Astrocyte of the hippocampus (primary cell): ENCODE results near the gene RFT1.

Experiments used
- DNase-seq: peaks from one replicate; pipeline ENCODE4 v3.0.0; 2011; ENCODE audit warnings: low read depth, low spot score

RFT1 gene

DNA sequence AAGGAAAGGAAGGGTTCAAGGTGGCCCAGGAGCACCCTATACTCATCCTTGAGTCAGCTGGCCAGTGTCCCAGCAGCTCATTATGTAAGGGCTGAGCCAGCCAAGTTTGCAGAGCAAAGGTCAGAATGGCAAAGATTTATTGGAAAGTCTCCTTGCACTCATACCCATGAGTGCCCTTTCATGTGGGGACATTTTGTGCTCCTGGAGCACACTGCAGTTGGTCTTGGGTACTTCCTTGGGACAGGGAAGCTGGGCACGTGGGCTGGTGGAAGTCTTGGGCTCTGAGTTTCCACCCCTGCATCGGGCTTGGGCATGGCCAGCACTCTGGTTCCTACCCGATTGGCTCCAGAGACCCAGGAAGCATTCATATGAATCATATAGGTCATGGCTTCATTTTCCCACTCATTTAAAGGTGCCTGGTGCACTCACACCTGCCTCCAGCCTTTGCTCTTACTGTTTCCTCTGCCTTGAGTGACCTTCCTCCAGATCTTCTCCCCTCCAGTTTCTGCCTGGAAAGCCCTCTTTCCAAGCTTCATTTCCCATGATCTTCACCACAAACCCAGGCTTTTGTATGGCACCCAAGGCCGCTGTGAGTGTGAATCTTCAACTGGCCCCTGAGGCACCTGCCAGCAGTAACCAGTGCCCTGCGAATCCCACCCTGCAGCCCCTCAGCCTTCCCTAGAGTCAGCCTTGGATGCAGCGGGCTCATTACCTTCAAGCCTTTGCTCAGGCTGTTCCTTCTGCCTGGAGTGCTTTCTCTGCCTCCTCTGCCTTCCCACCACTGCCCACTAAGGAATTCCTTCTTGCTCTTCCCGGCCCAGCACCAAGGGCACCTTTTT lies 20.2 kb upstream of the RFT1 start:
- no peak for DNase-seq

DNA sequence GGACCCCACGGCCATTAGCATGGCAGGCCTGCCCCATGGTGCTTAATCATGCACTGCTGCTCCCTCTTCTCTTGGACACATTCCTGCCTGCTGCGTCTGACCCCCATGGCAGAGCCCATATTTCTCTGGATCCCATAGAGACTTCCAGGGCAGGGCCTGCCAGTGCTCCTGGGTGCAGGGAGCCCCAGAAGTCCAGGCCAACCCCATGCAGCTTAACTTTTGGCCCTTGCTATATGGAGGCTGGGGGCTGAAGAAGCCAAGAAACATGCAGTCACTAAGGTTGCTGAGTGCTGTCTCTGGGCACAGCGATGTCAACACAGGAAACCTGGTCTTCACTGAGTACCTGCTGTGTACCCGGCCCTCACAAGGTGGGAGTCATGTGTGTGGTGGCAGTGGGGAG lies 19.5 kb upstream of the RFT1 start:
- no peak for DNase-seq

DNA sequence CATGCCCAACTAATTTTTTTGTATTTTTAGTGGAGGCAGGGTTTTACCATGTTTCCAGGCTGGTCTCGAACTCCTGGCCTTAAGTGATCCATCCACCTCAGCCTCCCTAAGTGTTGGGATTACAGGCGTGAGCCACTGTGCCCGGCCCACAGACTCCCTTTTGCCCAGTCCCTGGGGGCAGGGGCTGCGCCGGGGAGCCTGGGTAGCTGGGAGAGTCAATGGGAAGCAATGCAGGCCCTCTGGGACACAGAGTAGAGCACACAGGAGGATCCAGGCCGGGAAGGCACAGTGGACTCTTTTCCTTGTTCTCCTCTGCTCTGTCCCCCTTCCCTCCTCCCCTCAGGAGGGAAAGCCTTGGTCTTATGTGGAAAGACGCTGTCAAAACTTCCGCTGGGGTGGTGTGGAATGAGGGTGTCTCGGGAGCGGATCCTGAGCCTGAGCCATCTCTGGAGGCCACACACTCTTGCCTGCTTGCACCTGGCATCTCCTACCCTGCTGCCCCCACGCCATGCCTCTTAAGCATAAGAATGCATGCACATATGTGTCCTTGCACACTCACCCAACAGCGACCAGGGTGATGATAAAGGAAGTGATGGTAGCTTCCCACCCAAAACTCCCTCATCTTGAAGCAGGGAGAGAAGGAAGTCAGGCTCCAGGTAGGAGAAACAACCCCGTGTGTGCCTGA lies 18.9 kb upstream of the RFT1 start:
- DNase-seq: no peak

DNA sequence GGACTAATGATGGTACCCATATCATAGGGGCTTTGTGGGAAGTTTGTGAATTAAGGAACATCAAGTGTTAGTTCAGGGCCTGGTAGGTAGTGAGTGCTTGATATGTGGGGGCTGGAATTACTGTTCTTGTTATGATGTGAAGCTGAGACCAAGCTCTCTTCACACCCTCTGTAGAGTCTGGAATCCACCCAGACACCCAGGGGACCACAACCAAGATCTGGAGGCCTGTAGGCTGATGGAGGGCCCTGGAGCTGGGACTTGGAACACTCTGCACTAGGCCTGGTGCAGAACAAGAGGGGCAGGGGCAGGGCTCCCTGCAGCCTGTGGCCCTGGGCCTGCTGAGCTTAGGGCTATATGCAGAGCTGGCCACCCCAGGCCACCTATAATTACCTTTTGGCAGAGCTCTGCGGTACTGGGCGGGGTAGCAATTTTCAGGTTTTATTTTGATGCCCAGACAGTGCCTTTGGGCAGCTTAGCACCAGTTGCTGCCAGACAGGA lies 17.7 kb upstream of the RFT1 start:
- DNase-seq: no peak

DNA sequence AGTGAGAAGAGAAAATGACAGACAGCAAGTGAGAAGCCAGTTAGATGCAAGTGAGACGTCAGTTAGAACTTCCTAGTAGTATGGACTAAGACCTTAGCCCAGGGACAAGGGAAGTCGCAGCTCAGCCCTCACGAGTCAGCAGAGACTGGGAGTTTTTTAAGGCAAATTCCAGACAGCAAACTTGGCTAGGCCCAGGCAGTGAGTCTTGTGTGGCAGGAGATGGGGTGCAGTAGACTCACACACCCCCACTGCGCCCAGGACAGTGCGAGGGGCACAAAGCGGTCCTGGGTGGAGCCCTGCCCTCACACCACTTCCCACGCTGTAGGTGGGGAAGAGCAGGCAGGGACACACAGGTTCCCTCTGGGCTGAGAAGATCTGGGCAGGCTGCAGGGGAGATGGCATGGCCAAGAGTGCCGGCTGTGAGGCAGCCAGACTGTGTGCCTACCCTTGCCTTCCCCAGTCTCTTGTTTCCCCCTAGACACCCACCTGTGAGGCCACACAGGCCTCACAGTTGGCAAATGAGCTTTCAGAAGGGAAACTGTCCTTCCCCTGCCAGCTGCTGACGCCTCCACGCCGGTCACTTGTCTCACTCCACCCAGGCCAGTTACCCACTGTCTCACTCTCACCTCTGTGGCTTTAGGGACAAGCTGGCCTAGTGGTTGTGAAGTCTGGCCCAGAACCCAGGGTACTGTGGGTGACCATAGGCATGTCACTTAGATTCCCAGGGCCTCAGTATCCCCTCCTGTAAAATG lies 17.1 kb upstream of the RFT1 start:
- DNase-seq: no peak

DNA sequence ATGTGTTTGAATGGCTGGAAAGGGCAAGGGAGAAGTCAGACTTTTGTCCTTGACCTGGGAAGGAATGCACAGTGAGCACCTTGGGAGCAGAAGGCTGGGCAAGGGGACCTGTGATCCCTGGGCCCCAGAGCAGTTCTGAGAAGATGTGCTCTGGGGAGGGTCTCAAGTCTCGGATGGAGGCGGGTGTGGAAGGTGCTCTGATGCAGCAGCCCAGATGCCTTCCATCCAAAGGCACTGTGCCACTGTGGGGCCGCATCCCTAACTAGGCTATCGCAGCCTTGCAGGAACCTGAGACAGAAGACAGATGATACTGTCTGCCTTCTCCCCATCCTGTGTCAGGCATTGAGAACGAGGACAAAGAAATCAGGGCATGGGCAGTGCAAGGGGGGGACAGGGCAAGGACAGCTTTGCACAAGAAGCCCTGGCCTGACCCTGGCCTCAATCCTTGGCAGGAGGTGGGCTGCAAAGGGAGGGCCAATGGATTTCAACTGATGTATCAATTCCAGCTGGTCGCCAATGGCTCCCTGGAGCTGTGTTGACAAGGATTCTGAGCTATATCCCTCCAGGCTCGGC lies 16.2 kb upstream of the RFT1 start:
- no peak for DNase-seq

DNA sequence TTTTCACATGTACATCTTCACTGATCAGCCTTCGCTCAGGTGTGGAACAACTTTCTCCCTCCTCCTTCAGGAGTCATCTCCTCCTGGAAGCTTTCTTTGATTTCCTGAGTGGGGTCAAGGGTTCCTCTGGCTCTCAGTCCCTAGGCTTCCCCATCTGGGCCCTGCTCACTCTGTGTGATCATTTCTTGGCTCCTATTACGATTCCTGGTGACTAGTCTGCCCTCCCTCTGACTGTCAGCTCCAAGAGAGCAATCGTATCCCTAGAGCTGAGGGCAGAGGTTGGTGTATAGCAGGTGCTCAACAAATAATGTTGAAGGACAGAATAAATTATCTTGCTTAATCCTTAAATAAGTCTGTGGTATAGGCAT lies 15.5 kb upstream of the RFT1 start:
- DNase-seq: no peak

DNA sequence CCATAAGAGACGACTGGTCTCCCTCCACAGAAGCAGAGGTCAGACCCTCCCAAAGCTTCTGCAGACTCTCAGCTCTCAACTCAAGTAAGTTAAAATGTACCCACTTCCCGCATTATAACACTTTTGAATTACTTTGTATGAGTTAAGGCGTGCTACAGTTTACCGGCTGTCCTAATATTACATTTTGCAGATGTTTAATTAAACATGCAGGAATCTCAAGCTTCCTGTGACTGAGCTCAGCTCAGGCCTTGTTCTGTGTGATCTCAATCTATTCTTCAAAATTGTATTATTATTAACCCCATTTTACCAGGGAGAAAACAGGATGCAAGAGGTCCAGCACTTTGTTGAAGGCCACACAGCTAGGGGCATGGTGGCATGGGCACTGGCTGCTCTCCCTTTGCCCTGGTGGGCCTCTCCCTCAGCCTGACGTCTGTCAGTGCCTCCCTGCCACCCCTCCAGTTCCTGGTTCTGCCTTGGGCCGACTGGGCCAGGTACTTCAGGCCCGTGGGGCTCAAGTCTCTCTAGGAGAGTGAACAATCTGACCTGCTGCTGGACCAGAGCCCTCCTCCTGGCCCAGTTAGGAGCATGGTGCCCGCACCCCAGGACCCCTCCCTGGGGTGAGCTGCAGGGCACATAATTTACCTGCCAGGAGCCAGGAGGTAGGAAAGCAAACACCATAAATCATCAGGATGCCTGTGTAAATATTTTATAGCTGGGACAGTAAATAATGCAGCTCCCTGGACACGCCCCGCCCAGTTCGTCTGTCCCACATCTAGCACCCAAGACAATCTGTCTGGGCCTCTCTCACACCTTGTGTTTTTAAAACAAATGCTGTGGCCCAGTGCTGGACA lies 14.9 kb upstream of the RFT1 start:
- no peak for DNase-seq

DNA sequence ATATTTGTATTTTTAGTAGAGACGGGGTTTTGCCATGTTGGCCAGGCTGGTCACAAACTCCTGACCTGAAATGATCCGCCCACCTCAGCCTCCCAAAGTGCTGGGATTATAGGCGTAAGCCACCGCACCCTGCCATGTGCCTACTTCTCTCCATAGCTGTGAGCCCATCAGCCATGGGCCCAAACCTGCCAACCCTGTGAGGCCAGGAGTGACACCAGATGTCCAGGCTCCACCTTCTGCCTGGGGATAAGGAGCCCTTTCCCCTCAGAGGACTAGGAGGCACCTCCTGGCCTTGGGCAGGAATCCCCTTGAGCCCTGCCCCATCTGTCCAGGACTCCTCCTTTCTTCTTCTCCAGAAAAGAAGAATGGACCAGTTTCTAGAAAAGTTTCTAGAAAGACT lies 14.2 kb upstream of the RFT1 start:
- DNase-seq: no peak

DNA sequence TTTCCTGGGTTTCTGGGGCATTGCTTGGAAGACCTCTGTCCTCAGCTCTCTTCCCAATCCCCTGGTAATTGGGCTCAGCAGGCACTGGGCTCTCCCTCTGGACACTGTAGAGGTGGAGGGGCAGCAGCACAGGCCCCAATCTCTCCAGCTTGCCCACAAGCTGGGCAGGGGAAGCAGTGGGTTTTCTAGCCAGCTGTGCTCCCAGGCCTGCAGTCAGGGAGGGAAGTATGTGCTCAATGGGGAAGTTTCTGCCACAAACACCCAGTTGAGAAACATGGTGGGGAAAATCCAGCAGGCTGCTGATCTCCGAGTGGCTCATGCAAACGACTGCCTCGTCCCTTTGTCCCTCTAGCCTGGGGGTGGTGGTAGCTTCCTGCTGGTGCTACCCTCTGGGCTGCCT lies 12.8 kb upstream of the RFT1 start:
- DNase-seq: no peak

DNA sequence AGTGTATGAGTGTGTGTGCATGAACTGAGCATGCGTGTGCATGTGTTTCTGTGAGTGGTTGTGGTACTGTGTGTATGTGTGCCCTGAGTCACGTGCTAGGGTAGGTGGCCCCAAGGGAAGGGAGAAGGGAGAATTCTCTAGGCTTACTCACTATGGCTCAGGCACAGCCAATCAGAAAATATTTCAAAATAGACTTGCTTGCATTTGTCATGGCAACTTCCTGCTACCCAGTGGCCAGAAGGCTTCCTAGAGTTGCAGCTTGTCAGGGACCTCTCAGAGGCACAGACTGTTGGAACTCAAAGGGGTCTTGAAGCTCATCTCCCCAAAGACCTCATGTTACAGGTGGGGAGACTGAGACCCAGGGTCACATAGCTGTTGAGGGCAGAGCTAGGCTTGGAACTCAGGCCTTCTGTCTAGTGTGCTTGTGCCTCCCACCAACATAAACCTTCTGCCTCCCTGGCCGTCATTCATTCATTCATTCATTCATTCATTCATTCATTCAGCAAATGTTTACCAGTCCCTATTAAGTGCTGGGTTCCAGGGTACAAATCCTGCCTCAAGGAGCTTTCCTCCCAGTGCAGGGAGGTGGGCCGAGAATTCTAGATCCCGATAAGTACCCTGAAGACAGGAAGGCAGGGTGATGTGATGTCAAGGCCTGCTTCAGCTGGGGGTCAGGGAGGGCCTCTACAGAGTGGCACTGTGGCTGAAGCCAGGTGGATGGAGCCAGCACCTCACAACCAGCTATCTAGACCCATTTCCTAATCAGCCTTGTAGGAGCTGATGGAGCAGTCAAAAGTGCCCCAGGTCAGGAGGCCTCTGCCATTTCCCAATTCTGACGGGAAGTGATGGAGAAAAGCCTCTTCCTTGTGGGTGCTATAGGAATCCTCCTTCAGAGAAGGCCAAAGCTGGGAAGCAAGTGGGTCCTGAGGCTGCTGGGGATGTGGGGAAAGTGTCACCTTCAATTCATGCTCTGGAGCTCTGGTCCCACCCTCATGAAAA lies 10.9 kb upstream of the RFT1 start:
- no peak for DNase-seq

DNA sequence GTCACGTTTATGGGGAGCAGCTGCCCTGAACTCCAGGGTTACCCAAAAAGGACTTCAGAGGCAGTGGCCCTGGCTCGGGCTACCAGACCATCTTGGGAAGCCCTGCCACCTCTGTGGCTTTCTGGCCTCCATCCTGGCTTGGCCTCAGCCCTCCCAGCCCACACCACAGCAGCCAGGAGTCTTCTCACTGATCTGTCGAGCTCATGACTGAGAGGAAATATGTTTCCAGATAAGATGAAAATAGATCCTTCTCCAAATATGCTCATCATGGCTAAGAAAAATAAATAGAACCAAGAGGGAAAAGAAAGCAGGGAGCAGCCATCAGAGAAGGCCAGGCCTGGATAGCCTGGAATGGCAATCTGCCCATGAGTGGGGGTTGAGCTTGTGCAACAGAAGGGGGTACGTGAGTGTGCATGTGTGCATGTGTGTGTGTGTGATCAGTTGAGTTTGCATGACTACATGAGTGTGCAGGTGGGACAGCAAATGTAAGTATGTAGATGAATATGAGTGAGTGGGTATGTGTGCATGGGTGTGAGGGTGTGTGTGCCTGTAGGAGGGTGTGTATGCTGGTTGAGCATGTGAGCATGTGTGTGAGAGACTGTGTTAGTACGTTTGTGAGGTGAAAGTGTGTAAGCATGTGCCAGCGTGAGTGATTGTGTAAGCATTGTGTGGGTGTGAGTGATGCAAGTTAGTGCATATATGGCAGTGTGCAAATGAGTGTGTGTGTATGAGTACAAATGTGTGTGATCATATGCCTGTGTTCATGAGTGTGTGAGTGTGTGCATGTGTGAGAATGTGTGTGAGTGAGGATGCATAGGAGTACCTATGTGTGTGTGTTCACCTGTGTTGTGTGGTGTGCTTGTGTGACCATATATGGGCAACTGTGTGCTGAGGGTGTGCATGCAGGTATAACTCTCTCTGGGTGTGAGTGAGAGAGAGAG lies 9.9 kb upstream of the RFT1 start:
- no peak for DNase-seq

DNA sequence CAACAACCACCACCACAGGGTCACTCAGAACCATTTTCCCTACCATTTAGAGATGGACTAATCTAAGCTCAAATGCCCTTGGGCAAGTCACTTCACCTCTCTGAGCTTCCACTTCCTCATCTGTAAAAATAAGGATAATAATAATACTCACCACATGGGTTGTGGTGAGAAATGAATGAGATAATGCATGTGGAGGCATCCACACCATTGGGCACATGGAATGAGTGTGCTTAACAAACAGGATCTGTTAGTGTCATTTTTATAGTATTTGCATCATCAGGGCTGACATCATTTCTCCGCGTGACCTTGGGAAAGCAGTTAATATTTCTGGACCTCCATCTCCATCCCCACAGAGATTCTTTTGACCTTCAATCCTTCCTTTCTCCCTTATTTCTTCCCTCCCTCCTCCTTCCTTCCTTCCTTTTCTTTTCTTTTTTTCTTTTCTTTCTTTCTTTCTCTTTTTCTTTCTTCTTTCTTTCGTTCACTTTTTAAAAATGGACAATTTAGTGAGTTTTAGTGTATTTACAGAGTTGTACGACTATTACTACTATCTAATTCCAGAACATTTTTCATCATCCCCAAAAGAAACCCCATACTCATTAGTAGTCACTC lies 7.7 kb upstream of the RFT1 start:
- no peak for DNase-seq

DNA sequence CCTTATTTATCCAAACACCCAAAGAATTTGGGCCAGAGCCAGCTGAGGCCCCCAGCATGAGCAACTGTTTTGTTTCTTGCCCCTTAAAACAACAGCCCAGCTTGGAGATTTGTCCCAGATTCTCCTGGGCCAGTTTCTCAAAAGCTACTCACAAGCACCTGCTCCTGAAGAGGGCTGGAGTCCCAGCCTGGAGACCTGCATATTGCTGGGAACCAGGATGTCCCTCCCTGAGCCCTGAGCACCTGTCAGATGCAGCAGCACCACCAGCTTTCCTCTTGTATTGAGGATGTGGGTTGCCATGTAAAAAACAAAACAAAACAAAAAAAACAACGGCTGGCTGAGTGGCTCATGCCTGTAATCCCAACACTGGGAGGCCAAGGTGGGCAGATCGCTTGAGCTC lies 7.0 kb upstream of the RFT1 start:
- DNase-seq: no peak

DNA sequence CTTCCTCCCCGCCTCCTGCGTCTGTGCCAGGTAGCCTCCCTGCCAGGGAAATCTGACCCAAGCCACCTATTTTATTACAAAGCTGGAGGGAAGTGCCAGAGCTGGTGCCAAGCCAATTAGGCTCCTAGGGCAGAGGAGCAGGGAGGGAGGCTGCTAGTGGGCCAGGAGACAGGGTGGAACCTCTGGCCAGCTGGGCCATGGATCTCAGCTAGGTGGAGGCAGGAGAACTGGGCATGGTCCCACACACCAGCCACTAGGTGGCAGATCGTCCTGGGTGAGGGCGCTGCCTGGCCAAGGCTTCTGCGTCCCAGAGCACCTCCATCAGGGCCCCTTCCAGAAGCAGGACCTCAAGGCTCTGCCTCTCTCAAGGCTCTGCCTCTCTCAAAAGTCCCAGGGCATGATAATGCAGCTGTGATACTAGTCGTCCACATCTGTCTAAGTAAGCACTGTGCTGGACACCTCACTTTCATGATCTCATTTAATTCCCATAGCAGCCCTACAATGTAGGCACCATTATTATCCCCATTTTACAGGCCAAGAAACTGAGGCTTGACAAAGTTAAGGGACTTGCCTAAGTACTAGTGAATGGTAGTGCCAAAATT lies 4.5 kb upstream of the RFT1 start:
- DNase-seq: peak; percentile 85

DNA sequence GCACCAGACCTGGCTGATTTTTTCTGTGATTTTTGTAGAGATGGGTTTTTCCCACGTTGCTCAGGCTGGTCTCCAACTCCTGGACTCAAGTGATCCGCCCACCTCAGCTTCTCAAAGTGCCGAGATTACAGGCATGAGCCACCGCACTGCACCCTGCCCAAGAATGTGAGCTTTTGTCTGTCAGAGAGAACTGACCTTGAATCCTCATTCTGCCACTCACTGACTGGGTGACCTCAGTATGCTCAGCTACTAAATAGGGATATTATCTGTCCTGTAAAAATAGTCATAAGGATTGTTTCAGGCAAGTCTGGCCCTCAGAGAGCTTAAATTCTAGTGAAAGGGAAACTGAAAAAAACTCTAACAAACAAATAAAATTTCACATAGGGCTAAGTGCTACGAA lies 2.1 kb upstream of the RFT1 start:
- no peak for DNase-seq

DNA sequence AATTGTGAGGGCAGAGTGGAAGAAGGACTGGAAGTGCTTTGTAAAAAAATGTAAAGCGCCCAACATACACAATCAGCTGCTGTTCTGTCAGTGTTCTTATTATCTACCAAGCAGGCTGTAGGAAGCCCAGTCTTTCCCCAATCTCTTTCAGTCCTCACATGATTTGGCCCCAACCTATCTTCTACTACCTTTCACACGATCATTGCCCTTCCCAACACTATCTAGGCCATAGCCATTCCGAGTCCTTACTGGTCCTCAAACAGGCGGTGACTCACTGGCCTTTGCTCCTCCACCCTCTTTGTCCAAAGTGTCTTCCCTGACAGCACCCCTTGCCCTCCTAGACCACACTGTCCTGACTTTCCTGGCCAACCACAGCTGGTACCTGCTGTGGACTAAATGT lies 861 bp upstream of the RFT1 start:
- no peak for DNase-seq

DNA sequence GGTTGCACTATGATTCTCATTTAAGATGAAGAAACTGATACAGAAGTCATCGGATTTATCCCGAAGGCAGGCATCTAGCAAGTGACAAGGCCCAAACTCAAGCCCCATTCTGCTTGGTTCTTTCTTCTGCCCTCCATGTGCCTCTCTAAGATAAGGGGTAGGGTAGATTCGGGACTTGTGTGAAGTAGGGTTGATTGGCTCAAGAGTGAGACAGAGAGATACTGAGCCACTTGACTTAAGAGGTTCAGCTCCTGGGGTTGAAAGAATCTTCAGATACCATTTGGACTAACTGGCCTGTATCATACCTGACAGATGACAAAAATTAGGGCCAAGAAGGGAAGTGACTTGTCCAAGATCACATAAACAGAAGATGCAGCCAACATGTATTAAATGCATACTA lies 891 bp downstream of the RFT1 start:
- DNase-seq: no peak
